ENCODE measurements around the gene CUL3.

The CUL3 gene

GRCh38 chr2:224573724-224574123 lies 11.4 kb downstream of the CUL3 start:
- Histone ChIP-seq H3K79me2 (peaks cover 55% of the 10 kb centered on the region), H3K9me3 (ENCODE audit: control insufficient read depth, low read length) (no peaks in the 10 kb centered on the region), H3K4me2 (ENCODE audit: low read length) (no peak overlapping the region), H2AFZ (no peak overlapping the region), H3K4me3 (ENCODE audit: low read depth, low read length) (no peak overlapping the region), H3K27ac (no peak overlapping the region), H3K4me1 (peaks cover 34% of the 10 kb centered on the region), H3K36me3 (ENCODE audit: control insufficient read depth, insufficient read depth, low read length) (no peaks in the 10 kb centered on the region), H3K27me3 (ENCODE audit: control insufficient read depth, insufficient read depth, low read length) (no peaks in the 10 kb centered on the region), H3K9ac (no peak overlapping the region)
- TF ChIP-seq CTCF (IDR thresholded peaks at IDR 0.05) = no peak

GRCh38 chr2:224572338-224572737 lies 12.8 kb downstream of the CUL3 start:
- Histone ChIP-seq H3K4me2 (ENCODE audit: low read length) (no peak overlapping the region), H3K27me3 (ENCODE audit: control insufficient read depth, insufficient read depth, low read length) (no peaks in the 10 kb centered on the region), H3K9ac (no peak overlapping the region), H3K4me1 (peaks cover 28% of the 10 kb centered on the region), H2AFZ (no peak overlapping the region), H3K36me3 (ENCODE audit: control insufficient read depth, insufficient read depth, low read length) (no peaks in the 10 kb centered on the region), H3K9me3 (ENCODE audit: control insufficient read depth, low read length) (no peaks in the 10 kb centered on the region), H3K27ac (no peak overlapping the region), H3K79me2 (peaks cover 65% of the 10 kb centered on the region), H3K4me3 (ENCODE audit: low read depth, low read length) (no peak overlapping the region)
- no peak for TF ChIP-seq CTCF (IDR thresholded peaks at IDR 0.05)

GRCh38 chr2:224570328-224570993 lies 14.7 kb downstream of the CUL3 start:
- Histone ChIP-seq H3K27me3 (ENCODE audit: control insufficient read depth, insufficient read depth, low read length) (no peaks in the 10 kb centered on the region), H2AFZ (no peak overlapping the region), H3K27ac (no peak overlapping the region), H3K79me2 (peaks cover 57% of the 10 kb centered on the region), H3K9me3 (ENCODE audit: control insufficient read depth, low read length) (no peaks in the 10 kb centered on the region), H3K4me2 (ENCODE audit: low read length) (peak overlapping the region; percentile 27), H3K36me3 (ENCODE audit: control insufficient read depth, insufficient read depth, low read length) (no peaks in the 10 kb centered on the region), H3K4me3 (ENCODE audit: low read depth, low read length) (no peak overlapping the region), H3K9ac (no peak overlapping the region), H3K4me1 (peaks cover 33% of the 10 kb centered on the region)
- no peak for TF ChIP-seq CTCF (IDR thresholded peaks at IDR 0.05)

GRCh38 chr2:224569654-224570053 lies 15.5 kb downstream of the CUL3 start:
- H3K9ac ChIP-seq = no peak overlapping the region
- no peak overlapping the region for H3K27ac ChIP-seq
- H3K4me1 ChIP-seq = peaks cover 30% of the 10 kb centered on the region
- no peak overlapping the region for H3K4me2 ChIP-seq (ENCODE audit: low read length)
- no peaks in the 10 kb centered on the region for H3K27me3 ChIP-seq (ENCODE audit: control insufficient read depth, insufficient read depth, low read length)
- H3K4me3 ChIP-seq (ENCODE audit: low read depth, low read length) = no peak overlapping the region
- H2AFZ ChIP-seq = no peak overlapping the region
- H3K9me3 ChIP-seq (ENCODE audit: control insufficient read depth, low read length) = no peaks in the 10 kb centered on the region
- H3K79me2 ChIP-seq = peaks cover 54% of the 10 kb centered on the region
- H3K36me3 ChIP-seq (ENCODE audit: control insufficient read depth, insufficient read depth, low read length) = no peaks in the 10 kb centered on the region
- TF ChIP-seq CTCF (IDR thresholded peaks at IDR 0.05) = no peak

GRCh38 chr2:224565452-224566035 lies 19.6 kb downstream of the CUL3 start:
- no peaks in the 10 kb centered on the region for H3K27me3 ChIP-seq (ENCODE audit: control insufficient read depth, insufficient read depth, low read length)
- H2AFZ ChIP-seq = no peak overlapping the region
- no peak for TF ChIP-seq CTCF (IDR thresholded peaks at IDR 0.05)
- no peaks in the 10 kb centered on the region for H3K36me3 ChIP-seq (ENCODE audit: control insufficient read depth, insufficient read depth, low read length)
- no peak overlapping the region for H3K4me2 ChIP-seq (ENCODE audit: low read length)
- H3K9ac ChIP-seq = no peak overlapping the region
- H3K27ac ChIP-seq = no peak overlapping the region
- peaks cover 21% of the 10 kb centered on the region for H3K4me1 ChIP-seq
- no peaks in the 10 kb centered on the region for H3K9me3 ChIP-seq (ENCODE audit: control insufficient read depth, low read length)
- no peak overlapping the region for H3K4me3 ChIP-seq (ENCODE audit: low read depth, low read length)
- H3K79me2 ChIP-seq = peaks cover 71% of the 10 kb centered on the region

Data from parathyroid adenoma (tissue), 2 donors.